ENCODE measurements around the gene LRG1. TPM values are rescaled to one million over a fixed set of nuclear protein-coding genes. Genes with fewer than 3 reads are reported as not detected.
"Not testable (repeated sequence)": the region's sequence is repeated elsewhere in the genome, so short reads cannot be mapped to it uniquely, and the experiment has no call there.

LRG1 gene
- total RNA-seq, 1 experiment from 2014 or later: 0.41 TPM

DNA sequence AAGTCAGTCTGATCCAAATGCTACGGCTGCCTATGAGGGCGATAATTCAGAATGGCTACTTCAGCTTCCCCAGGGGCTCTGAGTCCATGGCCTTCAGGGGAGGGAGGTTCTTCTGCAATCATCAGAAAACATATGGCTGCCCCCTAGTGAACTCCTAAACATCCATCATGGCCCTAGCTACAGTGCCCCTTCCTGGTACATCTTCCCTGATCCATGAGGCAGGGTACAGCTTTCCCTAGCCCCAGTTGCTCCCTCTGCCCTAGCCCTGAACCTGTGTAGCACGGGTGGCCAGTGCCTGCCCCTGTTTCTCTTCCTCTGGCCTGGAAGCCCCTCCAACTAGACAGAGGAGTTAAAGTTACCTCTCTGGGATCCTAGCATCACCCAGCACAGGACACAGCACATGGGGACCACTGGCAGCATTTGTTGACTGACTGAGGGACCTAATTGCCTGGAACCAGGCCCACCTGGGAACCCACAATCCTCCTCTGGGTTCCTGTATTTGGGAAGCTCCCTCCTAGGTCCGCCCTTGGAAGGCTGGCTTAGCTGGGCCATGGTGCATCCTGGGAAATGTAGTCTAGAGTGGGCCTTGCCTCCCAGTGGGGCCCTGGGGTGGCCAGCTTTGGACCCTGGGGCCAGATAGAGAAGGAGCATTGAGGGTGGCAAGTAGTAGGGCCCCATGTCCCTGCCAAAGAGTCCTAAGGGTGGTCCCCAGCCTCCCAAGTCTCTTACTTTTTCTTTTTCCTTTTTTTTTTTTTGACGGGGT is 37.4 kb upstream of the LRG1 start:
- in situ Hi-C loops (cut with HindIII; ENCODE audit: low sequenced_read_pairs): no loop called here
- DNase-seq (ENCODE audit: low spot score): no peak

DNA sequence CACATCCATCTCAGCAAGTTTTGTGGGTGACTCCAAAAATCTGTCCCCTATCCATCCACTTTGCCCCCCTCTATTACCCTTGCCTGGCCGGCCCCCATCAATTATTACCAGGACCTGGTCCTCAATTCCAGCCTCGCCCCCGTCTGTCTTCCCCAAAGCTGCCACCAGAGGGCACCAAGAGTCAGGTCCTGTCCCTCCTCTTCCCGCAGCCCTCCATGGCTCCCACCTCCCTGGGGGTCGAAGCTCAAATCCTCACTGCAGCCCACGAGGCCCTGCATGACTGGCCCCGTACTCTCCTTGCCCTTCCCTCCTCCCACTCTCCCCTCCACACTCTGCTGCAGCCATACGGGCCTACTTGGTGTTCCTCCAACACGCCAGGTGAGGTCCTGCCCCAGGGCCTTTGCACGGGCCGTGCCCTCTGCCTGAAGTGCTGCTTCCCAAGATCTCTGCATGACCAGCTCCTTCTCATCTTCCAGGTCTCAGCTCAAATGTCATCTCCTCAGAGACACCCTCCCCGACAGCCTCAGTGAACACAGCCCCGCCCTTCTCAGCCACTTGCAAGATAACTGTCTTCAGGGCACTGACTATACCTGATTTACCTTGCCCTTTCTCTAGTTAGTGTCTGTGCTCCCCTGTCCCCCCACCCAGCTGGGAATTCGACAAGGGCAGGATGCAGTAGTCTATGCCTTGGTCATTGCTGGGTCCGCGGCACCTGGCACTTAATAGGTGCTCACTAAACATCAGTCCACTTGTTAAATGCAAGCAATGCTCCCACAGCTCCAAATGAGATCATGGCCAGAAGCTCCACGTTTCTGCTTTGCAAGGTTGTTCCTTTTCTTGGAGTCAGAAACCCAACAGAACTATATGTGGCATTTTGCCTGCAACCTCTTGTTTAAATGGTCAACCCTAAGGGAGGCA is 36.4 kb upstream of the LRG1 start:
- DNase-seq (ENCODE audit: low spot score): no peak
- in situ Hi-C loops (cut with HindIII; ENCODE audit: low sequenced_read_pairs): no loop called here

DNA sequence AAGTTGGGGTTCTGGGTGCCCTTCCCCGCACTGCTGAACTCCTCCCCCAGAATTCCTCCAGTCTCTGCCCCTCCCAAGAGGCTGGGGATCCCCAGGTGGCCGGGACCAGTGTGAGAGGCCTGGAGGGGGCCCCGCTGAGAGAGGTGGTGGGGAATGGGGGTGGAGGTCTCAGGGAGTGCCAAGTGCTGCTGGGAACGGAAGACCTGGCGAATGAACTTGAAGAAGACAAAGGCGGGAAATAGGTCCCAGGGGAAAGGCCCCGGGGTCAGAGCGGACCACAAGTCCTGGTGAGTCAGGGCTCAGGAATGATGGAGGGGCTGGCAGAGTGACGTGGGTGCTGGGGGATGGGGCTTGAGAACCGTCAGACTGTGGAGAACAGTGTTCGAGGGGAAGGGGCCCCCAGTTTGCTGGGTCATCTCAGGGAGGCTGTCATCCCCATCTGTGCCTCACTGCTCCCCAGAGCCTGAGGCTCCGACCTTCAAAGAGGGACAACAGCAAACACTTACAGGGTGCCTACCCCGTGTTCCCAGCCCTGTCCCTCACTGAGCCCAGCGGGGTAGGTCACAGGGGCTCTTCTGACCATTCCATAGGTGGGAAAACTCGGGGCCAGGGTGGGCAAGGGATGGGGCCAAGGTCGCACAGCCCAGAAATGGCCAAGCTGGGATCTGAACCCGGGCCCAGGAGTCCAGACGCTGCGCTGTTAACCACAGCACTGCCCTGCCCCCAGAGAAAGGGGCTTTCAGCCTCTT is 35.6 kb upstream of the LRG1 start:
- no peak for DNase-seq (ENCODE audit: low spot score)
- in situ Hi-C loops (cut with HindIII; ENCODE audit: low sequenced_read_pairs): no loop called here

DNA sequence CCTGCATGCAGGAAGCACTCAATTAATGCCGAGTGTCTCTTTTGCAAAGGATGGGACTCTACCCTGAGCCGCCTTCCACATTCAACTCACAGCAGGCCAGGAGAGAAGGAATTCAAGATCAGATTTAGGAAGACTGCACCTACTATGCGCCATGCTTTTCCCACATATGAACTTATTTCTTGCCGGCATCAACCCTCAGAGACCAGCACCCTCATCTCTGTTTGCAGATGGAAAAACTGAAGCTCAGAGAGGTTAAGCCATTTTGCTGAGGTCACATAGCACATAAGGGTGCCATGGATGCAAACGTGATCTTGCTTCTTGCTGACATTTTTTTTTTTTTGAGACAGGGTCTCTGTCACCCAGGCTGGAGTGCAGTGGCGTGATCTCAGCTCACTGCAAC is 33.8 kb upstream of the LRG1 start:
- in situ Hi-C loops (cut with HindIII; ENCODE audit: low sequenced_read_pairs): no loop called here
- DNase-seq (ENCODE audit: low spot score): no peak

DNA sequence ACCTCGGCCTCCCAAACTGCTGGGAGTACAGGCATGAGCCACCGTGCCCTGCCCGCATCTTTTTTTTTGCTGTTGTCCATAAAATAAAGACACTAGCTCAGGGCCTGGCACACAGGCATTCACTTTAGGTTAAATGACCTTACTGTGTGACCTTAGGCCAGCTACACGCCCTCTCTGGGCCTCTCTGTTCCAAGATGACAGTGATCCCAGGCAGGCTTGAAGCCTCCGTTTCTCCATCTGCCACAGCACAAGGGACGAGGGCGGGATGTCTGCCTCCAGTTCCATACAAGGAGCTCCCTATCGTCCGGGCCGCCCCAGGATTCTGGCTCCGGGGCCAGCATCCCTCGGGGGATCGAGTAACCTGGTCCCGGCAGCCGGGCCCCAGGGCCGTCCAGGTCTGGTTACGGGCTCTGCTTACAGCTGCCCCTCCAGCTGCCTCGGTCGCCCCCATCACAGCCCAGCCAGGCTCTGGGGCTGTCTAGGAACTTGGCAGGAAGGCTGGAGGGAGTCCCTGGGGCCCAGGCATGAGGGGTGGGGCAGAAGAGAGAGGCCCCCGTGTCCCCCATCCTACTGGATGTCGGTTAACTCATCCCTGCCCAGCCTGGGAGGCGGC is 31.6 kb upstream of the LRG1 start:
- in situ Hi-C loops (cut with HindIII; ENCODE audit: low sequenced_read_pairs): no loop called here

DNA sequence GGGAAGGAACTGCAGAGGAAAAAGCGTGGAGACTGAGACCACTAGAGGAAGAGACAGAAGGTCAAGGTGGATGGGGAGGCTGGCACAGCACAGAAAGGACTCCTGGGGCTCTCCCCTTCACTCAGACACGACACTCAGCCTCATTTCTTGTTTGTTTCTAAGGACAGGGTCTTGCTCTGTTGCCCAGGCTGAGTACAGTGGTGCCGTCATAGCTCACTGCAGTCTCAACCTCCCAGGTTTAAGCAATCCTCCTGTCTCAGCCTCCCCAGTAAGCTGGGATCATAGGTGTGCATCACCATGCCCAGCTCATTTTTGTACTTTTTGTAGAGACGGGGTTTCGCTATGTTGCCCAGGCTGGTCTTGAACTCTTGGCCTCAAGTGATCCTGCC is 31.1 kb upstream of the LRG1 start:
- in situ Hi-C loops (cut with HindIII; ENCODE audit: low sequenced_read_pairs): no loop called here

More for the DNA sequence above, 31.6 kb upstream of the LRG1 start:
- no peak for DNase-seq (ENCODE audit: low spot score)

DNA sequence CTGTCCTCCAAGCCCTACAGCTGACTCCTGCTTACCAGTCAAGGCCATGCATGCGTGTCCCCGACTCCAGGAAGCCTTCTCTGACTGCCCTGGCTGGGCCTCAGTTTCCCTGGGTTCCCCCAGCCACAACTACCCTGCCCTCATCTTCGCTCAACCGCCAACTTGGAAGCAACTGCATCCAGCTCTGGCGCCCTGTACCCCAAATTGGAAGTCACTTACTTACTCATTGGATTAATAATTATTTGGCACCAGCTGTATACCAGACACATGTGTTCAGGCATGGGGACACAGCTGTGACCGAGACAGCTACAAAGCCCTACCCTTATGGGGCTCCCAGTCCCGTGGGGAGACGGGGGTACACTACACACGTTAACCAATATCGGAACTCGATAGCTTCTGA is 30.6 kb upstream of the LRG1 start:
- in situ Hi-C loops (cut with HindIII; ENCODE audit: low sequenced_read_pairs): no loop called here
- DNase-seq (ENCODE audit: low spot score): no peak

More for the DNA sequence above, 31.1 kb upstream of the LRG1 start:
- no peak for DNase-seq (ENCODE audit: low spot score)

DNA sequence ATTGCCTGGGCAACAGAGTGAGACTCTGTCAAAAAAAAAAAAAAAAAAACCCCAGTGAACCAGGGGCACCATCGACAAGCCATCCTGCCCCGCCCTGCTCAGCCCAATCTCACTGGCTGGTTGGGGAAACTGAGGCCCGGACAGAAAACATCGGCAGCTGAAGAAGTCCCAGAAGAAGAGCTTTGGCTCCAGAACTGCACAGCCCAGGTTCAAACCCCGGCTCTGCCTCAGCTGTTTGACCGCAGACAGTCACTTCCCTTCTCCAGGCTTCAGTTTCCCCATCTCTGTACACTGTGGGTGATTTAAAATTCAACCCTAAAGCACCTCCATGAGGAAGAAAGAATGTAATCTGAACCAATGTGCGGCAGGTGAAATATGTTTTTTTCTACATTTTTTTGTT is 29.1 kb upstream of the LRG1 start:
- in situ Hi-C loops (cut with HindIII; ENCODE audit: low sequenced_read_pairs): no loop called here
- no peak for DNase-seq (ENCODE audit: low spot score)

DNA sequence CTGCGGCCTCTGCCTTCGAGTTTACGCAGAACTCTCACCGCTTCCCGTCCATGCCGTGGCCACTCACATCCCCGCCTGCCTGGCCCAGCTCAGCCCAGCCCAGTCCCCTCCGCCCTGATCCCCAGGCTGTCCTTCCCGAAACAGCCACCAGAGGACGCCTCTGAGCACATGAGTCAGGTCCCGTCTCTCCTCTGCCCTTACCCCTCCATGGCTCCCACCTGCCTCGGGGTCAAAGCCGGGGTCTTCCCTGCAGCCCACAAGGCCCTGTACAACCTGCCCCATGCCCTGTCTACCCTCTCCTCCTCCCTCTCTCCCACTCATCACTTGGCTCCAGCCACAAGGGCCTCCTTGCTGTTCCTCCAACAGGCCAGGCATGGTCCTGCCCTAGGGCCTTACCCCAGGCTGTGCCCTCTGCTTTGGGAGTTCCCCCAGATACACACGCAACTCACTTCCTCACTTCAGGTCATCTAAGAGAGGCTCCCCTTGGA is 27.8 kb upstream of the LRG1 start:
- DNase-seq (ENCODE audit: low spot score): no peak
- in situ Hi-C loops (cut with HindIII; ENCODE audit: low sequenced_read_pairs): no loop called here

DNA sequence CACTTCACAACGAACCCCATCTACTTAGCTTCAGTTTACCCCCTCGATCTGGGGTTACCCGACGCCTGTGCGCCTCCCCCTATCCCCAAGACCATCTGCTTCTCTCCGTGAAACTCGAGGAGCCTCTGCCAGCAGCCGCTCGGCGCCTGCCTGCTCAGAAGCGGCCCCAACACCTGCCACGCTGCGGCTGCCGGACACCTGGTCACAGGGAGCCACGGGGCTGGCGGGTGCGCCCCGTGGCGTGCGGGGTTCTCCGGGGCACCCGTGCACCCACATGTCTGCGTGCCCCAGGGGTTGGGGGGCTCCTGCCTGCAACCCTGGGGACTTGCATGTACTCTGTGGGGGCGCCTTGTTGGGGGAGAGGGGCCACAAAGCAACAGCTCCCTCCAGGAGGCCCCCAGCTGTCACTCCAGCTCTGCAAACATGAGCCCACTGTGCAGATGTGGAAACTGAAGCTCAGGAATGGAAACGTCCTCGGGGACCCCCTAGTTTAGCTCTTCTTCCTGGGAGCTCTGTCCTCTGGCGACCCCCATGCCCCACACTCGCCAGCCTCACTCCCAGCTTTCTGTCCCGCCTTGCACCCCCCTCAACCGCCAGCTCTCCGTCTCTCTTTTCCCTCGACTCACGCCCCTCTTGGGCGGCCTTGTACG is 26.7 kb upstream of the LRG1 start:
- DNase-seq (ENCODE audit: low spot score): no peak
- in situ Hi-C loops (cut with HindIII; ENCODE audit: low sequenced_read_pairs): no loop called here

DNA sequence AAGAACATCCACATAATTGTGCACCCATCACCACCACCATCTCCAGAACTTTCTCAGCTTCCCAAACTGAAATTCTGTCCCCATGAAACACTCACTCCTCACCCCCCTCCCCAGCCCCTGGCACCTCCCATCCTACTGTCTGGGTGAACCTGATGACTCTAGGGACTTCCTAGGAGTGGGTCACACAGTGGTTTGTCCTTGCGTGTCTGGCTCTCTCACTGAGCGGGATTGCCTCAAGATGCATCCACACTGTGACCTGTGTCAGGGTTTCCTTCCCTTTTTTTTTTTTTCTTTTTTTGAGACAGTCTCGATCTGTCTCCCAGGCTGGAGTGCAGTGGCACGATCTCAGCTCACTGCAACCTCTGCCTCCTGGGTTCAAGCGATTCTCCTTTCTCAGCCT is 23.7 kb upstream of the LRG1 start:
- DNase-seq (ENCODE audit: low spot score); in situ Hi-C loops (cut with HindIII; ENCODE audit: low sequenced_read_pairs): not testable (repeated sequence)

DNA sequence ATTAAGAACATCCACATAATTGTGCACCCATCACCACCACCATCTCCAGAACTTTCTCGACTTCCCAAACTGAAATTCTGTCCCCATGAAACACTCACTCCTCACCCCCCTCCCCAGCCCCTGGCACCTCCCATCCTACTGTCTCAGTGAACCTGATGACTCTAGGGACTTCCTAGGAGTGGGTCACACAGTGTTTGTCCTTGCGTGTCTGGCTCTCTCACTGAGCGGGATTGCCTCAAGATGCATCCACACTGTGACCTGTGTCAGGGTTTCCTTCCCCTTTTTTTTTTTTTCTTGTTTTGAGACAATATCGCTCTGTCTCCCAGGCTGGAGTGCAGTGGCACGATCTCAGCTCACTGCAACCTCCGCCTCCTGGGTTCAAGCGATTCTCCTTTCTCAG is 22.2 kb upstream of the LRG1 start:
- in situ Hi-C loops (cut with HindIII; ENCODE audit: low sequenced_read_pairs); DNase-seq (ENCODE audit: low spot score): not testable (repeated sequence)

DNA sequence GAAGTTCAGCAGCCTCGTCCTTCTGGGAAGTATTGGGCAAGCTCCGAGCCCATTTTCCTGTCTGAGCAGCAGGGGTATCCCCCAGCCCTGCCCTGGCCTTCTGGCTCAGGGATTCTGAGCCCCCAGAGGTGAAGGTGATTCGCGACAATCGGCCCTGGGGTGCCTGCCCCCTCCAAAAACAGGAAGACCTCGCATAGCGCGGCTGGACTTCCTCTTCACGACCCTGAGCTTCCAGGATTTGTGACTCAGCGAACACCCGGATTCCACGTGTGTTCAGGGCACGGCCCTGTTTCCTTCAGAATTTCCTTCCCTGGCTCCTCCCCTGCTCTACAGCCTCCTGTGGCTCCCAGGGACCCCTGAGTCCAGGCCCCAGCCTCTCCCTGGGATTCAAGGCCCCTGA is 19.7 kb upstream of the LRG1 start, which contains the start of gene SEMA6B:
Gene SEMA6B, minus strand, starts transcription at position 116 of the 400 bp plus-strand sequence. CDS start 1,227 bp downstream, outside the sequence.
- in situ Hi-C loops (cut with HindIII; ENCODE audit: low sequenced_read_pairs): no loop called here
- no peak for DNase-seq (ENCODE audit: low spot score)

DNA sequence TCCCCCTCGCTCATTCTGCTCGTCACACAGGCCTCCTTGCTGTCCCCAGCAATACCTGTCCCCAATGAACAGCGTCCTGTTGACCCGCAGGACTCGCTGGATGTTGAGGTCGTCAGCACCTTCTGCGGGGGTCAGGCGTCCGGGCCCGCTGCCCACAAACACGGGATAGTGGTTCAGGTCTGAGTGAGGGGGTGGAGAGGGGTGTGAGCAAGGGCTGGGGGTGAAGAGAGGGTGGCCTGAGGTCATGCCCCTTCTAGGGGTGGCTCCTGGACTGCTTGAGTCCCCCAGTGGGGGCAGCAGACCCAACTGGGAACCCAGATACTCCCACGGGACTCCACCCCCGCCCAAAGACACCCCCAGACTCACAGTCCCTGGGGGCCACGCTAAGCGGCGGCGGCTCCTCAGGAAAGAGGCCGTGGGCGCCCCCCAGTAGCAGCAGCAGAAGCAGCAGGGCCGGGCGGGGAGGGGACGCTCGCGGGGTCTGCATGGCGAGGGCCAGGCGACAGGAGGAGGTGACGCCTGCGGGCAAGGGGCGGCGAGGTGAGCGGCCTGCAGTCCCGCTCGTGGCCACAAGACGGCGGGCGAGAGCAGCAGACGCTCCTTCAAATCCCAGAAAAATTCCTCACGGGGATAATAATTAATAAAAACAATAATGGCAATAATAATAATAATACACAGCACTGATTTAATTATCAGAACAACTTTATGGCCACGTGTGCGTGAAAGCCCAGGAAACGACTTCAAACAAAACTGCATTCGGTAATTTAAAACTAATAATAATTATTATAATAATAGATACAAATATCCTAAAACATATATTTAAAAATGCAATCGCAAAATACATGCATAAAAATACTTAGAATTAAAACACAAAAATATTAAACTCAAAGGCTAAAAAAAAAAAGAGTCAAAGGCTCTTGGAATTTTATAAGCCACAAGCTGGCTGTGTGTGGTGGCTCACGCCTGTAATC is 18.4 kb upstream of the LRG1 start:
- in situ Hi-C loops (cut with HindIII; ENCODE audit: low sequenced_read_pairs): no loop called here
- no peak for DNase-seq (ENCODE audit: low spot score)

DNA sequence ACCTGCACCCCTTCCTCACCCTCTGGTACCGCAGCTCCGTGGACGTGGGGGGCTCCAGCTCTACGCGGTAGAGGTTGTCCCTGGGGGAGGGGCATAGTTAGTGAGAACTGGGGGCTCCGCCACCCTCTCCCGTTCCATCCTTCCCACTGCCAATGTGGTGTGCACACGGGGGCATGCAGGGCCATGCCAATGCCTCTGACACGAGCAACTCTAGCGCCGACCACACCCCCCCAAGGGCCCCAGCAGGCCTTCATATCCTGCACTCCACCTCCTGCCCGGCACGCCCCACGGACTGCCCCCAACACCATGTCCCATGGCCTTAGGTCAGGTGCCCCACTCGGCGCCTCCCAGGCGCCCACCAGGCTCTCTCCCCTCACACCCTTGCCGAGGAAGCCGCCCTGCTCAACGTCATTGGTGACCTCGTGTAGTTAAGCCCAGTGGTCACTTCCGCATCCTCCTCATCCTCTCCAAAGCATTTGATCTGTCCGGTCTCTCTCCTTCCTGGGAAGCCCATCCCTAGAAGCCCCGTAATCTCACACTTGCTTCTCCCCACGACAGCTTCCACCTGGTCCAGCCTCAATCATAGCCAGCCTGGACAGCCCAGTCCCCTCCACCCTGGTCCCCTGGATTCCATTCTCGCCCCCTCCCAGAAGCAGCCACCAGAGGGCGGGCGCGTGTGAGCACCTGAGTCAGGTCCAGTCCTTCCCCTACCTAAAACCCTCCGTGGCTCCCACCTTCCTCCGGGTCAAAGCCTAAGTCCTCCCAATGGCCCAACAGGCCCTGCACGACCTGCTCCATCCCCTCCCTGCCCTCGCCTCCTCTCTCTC is 17.5 kb upstream of the LRG1 start:
- in situ Hi-C loops (cut with HindIII; ENCODE audit: low sequenced_read_pairs): no loop called here
- no peak for DNase-seq (ENCODE audit: low spot score)

DNA sequence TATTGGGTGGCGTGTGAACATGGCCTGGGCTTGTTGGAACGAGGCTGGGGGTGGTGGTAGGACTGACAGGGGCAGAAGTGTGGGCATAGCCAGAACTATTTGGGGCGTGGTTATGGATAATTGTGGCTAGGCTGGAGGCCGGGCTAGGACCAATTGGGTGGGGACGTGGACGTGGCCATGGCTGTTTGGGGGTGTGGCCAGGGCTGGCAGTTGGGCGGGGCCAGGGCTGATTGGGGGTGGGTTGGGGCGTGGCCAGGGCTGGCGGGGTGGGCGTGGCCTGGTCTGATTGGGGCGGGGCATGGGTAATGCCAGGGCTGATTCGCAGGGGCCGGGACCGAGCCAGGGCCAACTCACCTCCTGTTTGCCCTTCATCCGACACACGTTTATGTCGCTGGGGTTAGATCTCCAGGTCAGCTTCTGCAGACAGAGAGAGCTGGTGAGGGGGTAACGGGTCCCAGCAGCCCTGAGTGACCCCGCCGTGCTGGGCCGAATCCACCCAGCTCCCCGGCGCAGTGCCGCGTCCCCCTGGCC is 16.8 kb upstream of the LRG1 start:
- no peak for DNase-seq (ENCODE audit: low spot score)
- in situ Hi-C loops (cut with HindIII; ENCODE audit: low sequenced_read_pairs): no loop called here
